Stimulated activated CD4-positive, alpha-beta T cell treated with anti-CD3 and anti-CD28 coated beads, Interleukin-2, amount 100 ng/mL, for 48 hours (primary cell): Measurements from ENCODE around the gene OR2Y1.
"Not testable (repeated sequence)": the region's sequence is repeated elsewhere in the genome, so short reads cannot be mapped to it uniquely, and the experiment has no call there.

ENCODE experiments used
- DNase-seq, 2 donors: peaks; one replicate each; pipeline ENCODE4 v3.0.0-alpha.2; 2020

The OR2Y1 gene

GRCh38 chr5:180736536-180736935 is 3.3 kb downstream of the OR2Y1 start:
- no peak for DNase-seq

- DNase-seq = no peak
Observed at GRCh38 chr5:180724944-180725343, 14.9 kb downstream of the OR2Y1 start.

- no peak for DNase-seq
Observed at GRCh38 chr5:180723936-180724335, 15.9 kb downstream of the OR2Y1 start.

- no peak for DNase-seq
Observed at GRCh38 chr5:180720486-180720885, 19.4 kb downstream of the OR2Y1 start.

- DNase-seq = no peak
Observed at GRCh38 chr5:180719781-180720180, 20.1 kb downstream of the OR2Y1 start.

GRCh38 chr5:180718810-180719453 is 20.9 kb downstream of the OR2Y1 start:
- peak; percentile 25 to 39 for DNase-seq

- no peak for DNase-seq
Observed at GRCh38 chr5:180717989-180718388, 21.9 kb downstream of the OR2Y1 start.

- DNase-seq = no peak
Observed at GRCh38 chr5:180704362-180704761, 35.5 kb downstream of the OR2Y1 start.

GRCh38 chr5:180703912-180704311 is 35.9 kb downstream of the OR2Y1 start:
- DNase-seq = no peak

GRCh38 chr5:180703371-180703770 is 36.5 kb downstream of the OR2Y1 start:
- DNase-seq = not testable (repeated sequence)

- not testable (repeated sequence) for DNase-seq
Observed at GRCh38 chr5:180700440-180700839, 39.4 kb downstream of the OR2Y1 start.

GRCh38 chr5:180699042-180699441 is 40.8 kb downstream of the OR2Y1 start:
- DNase-seq = no peak

GRCh38 chr5:180696116-180696515 is 43.7 kb downstream of the OR2Y1 start:
- no peak for DNase-seq

- no peak for DNase-seq
Observed at GRCh38 chr5:180692429-180692828, 47.4 kb downstream of the OR2Y1 start.

- no peak for DNase-seq
Observed at GRCh38 chr5:180691046-180691445, 48.8 kb downstream of the OR2Y1 start.

GRCh38 chr5:180690562-180690961 is 49.3 kb downstream of the OR2Y1 start:
- no peak for DNase-seq

GRCh38 chr5:180689775-180690174 is 50.1 kb downstream of the OR2Y1 start:
- DNase-seq = no peak
